COLO829 (cell line): ENCODE measurements around the gene PIEZO1.
"Not testable (repeated sequence)": the region's sequence is repeated elsewhere in the genome, so short reads cannot be mapped to it uniquely, and the experiment has no call there.

Experiments used
- DNase-seq: peaks from one replicate; pipeline ENCODE4 v3.0.0; 2012; ENCODE audit warnings: low spot score

PIEZO1 gene

GRCh38 chr16:88671806-88672205, 113.2 kb downstream of the PIEZO1 start:
- DNase-seq = no peak

GRCh38 chr16:88669980-88670379, 115.0 kb downstream of the PIEZO1 start:
- no peak for DNase-seq

- DNase-seq = not testable (repeated sequence)
These were observed 115.5 kb downstream of the PIEZO1 start for GRCh38 chr16:88669493-88669892.

GRCh38 chr16:88667461-88667860, 117.6 kb downstream of the PIEZO1 start:
- DNase-seq = no peak

- no peak for DNase-seq
These were observed 119.5 kb downstream of the PIEZO1 start for GRCh38 chr16:88665570-88665969.
